Activated naive CD8-positive, alpha-beta T cell treated with anti-CD3 and anti-CD28 coated beads, Interleukin-2, amount 10 ng/mL, durations not matched to agents 7 days and 5 days (primary cell): Measurements from ENCODE around the gene NACA2. TPM values are rescaled to one million over a fixed set of nuclear protein-coding genes. Genes with fewer than 3 reads are reported as not detected.

Experiments used
- ATAC-seq: fragments of 150-1000 bp; cut with Tn5 transposase; one replicate; pipeline ENCODE4 v1.10.0; 2021; ENCODE audit warnings: low read depth, moderate library complexity
- POLR2A ChIA-PET: fragments of 350-600 bp; sonication (Branson Sonifier 250); formaldehyde crosslinking; loops from one replicate; lab custom pipeline; 2021; ENCODE audit warnings: antibody characterized with exemption; lab: Charles Lee
- DNase-seq: peaks from one replicate; pipeline ENCODE4 v3.0.0; 2021
- H3K27ac Mint-ChIP-seq: one replicate; pipeline ENCODE4 v1.8.0; 2022; ENCODE audit warnings: mild to moderate bottlenecking, mixed read lengths
- H3K27me3 Mint-ChIP-seq: one replicate; pipeline ENCODE4 v1.8.0; 2022; ENCODE audit warnings: mild to moderate bottlenecking, moderate library complexity, mixed read lengths
- H3K36me3 Mint-ChIP-seq: one replicate; pipeline ENCODE4 v1.8.0; 2021; ENCODE audit warnings: mild to moderate bottlenecking, mixed read lengths
- H3K4me1 Mint-ChIP-seq: one replicate; pipeline ENCODE4 v1.8.0; 2021; ENCODE audit warnings: mixed read lengths
- H3K4me3 Mint-ChIP-seq: one replicate; pipeline ENCODE4 v1.8.0; 2022; ENCODE audit warnings: mild to moderate bottlenecking, moderate library complexity, mixed read lengths
- H3K9me3 Mint-ChIP-seq: one replicate; pipeline ENCODE4 v1.8.0; 2021; ENCODE audit warnings: mixed read lengths
- total RNA-seq, 2 experiments: library from RNA; stranded (reverse); gene quantifications; one replicate each; pipeline ENCODE4 v1.2.3, GENCODE V29; 2021

Gene NACA2
- total RNA-seq, 2 experiments from 2014 or later: not detected

DNA sequence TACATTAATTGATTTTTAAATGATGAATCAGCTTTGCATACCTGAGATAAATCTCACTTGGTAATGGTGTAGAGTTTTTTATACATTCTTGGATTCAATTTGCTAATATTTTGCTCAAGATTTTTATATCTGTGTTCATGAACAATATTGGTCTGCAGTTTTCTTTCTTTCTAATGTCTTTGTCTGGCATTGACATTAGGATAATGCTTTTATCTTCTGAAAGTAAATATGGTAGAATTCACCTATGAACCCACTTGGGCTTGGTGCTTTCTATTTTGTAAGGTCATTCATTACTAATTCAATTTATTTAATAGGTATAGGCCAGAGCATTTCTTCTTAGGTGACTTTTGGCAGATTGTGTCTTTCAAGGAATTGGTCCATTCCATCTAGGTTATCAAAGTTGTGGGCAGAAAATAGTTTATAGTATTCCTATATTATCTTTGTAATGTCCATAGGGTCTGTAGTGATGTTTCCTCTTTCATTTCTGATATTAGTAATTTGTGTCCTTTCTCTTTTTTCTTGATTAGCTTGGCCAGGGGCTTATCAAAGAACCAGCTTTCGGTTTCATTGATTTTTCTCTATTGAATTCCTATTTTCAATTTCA is 45.6 kb downstream of the NACA2 start:
- Mint-ChIP-seq H3K27ac (no peak overlapping the region), H3K4me3 (no peak overlapping the region), H3K4me1 (no peaks in the 10 kb centered on the region), H3K9me3 (no peaks in the 10 kb centered on the region), H3K36me3 (no peaks in the 10 kb centered on the region), H3K27me3 (peaks cover 50% of the 10 kb centered on the region)
- DNase-seq (no peak), ATAC-seq (no peak)
- POLR2A ChIA-PET: no interaction called here

DNA sequence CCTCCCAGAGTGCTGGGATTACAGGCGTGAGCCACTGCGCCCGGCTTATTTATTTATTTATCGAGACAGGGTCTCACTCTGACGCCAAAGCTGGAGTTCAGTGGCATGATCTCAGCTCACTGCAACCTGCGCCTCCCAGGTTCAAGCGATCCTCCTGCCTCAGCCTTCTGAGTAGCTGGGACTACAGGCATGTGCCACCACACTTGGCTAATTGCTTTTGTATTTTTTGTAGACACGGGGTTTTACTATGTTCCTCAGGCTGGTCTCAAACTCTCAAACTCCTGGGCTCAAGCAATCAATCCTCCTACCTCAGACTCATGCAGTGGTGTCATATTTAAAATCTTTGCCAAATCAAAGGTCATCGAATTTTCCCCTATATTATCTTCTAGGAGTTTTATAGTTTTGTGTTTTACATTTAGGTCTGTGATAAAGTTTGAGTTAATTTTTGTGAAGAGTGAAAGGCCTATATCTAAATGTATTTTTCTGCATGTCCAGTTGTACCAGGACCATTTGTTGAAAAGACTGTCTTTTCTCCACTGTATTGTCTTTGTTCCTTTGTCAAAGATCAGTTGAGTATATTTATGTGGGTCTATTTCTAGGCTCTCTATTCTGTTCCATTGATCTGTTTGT is 47.1 kb downstream of the NACA2 start:
- POLR2A ChIA-PET: no interaction called here

GRCh38 chr17:61542027-61542426 is 49.0 kb downstream of the NACA2 start:
- Mint-ChIP-seq H3K9me3 (no peaks in the 10 kb centered on the region), H3K27ac (no peak overlapping the region), H3K4me1 (no peaks in the 10 kb centered on the region), H3K36me3 (no peaks in the 10 kb centered on the region), H3K27me3 (peaks cover 36% of the 10 kb centered on the region), H3K4me3 (no peak overlapping the region)
- POLR2A ChIA-PET: no interaction called here
- DNase-seq (no peak), ATAC-seq (no peak)

More for the DNA sequence above, 47.1 kb downstream of the NACA2 start:
- no peaks in the 10 kb centered on the region for H3K4me1 Mint-ChIP-seq
- DNase-seq (no peak), ATAC-seq (no peak)
- H3K4me3 Mint-ChIP-seq: no peak overlapping the region
- no peaks in the 10 kb centered on the region for H3K9me3 Mint-ChIP-seq
- no peak overlapping the region for H3K27ac Mint-ChIP-seq
- no peaks in the 10 kb centered on the region for H3K36me3 Mint-ChIP-seq
- H3K27me3 Mint-ChIP-seq: peaks cover 47% of the 10 kb centered on the region

- H3K27me3 Mint-ChIP-seq: peaks cover 28% of the 10 kb centered on the region
- no peaks in the 10 kb centered on the region for H3K9me3 Mint-ChIP-seq
- ATAC-seq (no peak), DNase-seq (no peak)
- H3K36me3 Mint-ChIP-seq: no peaks in the 10 kb centered on the region
- POLR2A ChIA-PET: no interaction called here
- no peaks in the 10 kb centered on the region for H3K4me1 Mint-ChIP-seq
- no peak overlapping the region for H3K4me3 Mint-ChIP-seq
- no peak overlapping the region for H3K27ac Mint-ChIP-seq
Measured at GRCh38 chr17:61540874-61541273, 50.1 kb downstream of the NACA2 start.

Other genes starting within 250 kb of the NACA2 start
- gene TBX2, start 191.4 kb downstream of the NACA2 start, total RNA-seq: not detected
- gene TBX4, start 138.8 kb downstream of the NACA2 start, total RNA-seq: not detected